ENCODE results near the gene CNBD2.
"Not testable (repeated sequence)": the region's sequence is repeated elsewhere in the genome, so short reads cannot be mapped to it uniquely, and the experiment has no call there.

CNBD2 gene

DNA sequence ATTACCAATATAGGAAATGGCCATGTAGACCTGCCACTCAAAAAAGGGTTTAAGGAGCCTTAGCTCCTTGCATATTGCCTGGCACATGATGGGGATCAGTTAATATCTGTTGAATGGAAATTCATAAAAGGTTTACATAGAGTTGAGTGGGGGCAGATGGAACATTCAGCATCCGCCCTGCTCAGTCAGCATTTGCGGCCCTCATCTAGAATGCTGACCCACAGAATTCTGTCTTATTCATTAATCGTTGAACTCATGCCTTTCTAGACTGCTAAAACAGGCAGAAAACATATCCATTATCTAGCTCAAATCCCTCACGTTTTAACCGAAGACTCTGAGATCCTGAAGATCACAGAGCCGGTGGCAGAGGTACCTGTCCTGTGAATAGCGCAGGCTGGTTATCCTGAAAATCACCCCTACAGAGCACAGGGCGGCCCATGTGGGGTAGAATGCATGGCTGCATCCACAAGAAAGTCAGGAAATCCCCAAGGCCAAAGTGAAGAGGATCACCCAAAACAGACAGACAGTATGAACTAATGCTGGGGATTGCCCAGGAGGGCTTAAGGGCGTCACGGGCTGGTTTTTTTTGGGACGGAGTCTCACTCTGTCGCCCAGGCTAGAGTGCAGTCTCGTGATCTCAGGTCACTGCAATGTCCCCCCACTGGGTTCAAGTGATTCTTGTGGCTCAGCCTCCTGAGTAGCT is 59.9 kb downstream of the CNBD2 start:
- DNase-seq: no peak

DNA sequence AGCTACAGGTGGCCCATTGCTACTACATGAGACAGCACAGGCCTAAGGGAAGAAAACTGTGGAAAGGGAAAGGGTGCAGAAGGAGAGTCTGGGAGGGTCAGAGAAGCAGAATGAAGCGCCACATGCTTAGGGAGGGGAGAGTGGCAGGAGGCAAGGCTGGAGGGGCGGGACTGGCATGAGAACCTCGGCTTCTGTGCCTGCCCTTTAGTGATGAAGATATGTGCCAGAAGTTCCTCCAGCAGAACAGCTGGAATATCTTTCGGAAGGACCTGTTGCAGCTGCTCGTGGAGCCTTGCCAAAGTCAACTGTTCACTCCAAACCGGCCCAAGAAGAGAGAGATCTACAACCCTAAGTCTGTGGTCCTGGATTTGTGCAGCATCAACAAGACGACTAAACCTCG is 61.8 kb downstream of the CNBD2 start:
- DNase-seq: no peak

DNA sequence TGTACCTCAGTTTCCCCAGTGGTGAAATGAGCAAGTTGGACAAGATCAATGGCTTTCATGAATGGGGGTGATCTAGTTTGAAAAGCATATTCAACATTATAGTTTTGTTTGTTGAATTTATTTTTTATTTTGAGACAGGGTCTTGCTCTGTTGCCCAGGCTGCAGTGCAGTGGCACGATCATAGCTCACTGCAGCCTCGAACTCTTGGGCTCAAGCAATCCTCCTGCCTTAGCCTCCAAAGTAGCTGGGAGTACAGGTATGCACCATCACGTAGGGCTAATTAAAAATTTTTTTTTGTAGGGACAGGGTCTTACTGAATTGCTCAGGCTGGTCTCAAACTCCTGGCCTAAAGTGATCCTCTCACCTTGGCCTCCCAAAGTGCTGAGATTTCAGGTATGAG is 63.4 kb downstream of the CNBD2 start:
- DNase-seq: no peak

DNA sequence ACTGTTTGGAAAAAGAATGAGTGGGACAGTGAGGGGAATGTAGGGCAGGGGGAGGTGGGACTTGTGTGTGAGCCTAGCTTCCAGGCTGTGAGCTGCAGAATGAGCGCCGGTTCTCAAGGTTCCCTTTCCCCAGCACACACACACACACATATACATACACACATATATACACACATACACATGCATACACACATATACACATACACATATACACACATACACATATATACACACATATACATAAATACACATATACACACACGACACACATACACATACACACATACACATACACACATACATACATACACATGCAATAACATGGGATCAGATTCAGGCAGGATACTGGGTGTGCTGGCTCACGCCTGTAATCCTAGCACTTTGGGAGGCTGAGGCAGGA is 66.5 kb downstream of the CNBD2 start:
- DNase-seq: no peak

DNA sequence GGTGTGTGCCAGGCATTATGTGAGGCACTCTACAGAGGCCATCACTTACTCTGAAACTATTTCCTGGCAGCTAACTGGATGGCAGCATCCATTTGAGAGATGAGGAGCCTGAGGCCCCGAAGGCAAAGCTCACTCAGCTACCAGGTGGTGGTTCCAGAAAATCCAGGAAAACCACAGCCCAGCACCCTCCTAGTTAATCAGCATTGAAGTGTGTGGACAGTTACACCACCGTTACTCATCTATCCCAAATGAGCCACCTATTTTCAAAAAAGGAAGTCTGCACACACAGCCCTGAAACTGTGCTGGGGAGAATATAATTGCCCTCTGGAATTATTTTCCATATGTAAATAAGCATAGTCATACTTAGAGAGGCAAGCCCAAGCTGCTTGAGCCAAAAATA is 67.4 kb downstream of the CNBD2 start:
- no peak for DNase-seq

DNA sequence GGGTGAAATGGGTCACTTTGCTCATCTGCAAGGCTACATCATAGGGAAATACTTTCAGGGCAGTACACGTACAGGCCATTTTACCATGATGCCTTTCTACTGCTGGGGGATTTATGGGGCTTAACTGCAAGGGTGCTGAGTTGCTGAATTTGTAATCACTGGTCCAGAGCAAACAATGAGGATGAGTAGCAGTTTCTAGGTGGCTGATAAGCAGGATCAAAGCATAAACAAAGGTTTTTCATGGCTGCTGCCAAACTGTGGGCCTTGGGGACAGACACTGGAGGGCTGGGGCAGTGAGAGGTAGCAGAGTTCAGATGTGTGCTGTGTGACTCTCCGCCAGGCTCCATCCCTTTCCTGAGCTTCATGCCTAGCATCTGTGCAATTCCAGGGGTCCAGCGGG is 68.3 kb downstream of the CNBD2 start:
- DNase-seq: no peak

DNA sequence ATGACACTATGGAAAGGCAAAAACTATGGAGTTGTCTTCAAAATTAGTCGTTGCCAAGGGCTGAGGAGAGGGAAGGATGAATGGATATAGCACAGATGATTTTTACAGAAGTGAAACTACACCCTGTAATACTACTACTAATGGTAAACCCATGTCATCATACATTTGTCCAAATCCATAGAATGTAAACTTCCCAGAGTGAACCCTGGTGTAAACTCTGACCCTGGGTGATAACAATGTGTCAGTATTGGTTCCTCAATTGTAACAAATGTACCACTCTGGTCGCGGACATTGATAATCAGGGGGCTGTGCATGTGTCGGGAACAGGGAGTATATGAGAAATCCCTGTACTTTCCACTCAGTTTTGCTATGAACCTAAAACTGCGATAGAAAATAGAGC is 72.2 kb downstream of the CNBD2 start:
- DNase-seq: no peak

DNA sequence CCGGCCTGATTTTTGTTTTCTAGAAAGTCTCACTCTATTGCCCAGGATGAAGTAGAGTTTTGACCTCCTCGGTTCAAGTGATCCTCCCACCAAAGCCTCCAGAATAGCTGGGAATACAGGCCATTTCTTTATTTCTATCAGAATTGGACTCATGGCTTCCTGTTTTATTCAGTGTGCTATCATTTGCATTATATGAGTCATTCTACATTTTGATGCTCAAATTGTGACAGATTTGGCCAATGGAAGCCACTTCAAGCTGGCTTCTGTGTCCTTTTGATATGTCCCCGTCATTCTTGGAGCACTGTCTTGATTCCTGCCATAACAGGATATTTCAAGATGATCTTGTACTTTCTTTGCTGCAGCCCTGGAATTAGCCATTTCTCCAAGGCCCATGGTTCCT is 75.1 kb downstream of the CNBD2 start:
- no peak for DNase-seq

DNA sequence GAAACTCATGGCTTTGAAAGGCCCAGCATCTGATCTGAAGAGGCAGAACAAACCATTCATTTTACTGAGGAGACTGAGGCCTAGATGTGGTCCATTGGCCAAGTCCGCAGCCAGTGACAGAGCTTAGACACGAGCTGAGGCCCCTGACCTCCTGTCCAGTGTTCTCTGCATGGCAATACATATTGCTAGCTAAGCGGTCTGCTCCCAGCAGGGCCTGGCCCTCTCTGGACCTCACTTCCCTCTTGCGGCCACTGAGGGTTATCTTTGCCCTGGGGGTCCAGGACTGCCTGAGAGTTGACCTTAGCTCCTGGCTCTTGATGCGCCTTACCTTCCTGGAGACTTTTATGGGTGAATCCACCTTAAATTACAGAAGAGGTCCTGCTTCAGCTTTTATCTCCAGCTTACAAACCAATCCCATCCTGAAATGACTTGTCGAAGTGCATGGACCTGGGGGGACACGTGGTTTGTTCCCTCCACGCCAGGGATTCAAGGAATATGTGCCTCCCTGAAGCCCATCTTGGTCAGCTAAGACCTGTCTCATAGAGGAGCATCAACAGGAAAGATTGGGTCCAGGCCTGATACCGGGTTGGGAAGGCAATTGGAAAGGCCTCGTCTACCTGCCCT is 75.6 kb downstream of the CNBD2 start:
- DNase-seq: no peak

DNA sequence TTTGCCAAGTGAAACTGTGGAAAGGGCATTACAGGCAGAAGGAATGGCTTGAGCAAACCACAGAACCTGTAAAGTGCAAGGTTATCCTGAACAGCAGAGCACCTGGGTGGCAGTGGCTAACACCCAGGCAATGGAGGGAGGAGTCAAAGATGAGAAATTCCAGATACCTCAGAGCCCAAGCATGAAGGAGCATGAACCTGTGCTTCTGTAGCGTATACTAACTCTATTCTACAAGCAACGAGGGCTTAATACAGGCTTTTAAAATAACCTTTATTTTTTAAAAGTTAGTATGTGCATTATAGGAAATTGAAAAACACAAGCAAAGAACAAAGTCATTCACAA is 77.0 kb downstream of the CNBD2 start:
- DNase-seq: no peak

DNA sequence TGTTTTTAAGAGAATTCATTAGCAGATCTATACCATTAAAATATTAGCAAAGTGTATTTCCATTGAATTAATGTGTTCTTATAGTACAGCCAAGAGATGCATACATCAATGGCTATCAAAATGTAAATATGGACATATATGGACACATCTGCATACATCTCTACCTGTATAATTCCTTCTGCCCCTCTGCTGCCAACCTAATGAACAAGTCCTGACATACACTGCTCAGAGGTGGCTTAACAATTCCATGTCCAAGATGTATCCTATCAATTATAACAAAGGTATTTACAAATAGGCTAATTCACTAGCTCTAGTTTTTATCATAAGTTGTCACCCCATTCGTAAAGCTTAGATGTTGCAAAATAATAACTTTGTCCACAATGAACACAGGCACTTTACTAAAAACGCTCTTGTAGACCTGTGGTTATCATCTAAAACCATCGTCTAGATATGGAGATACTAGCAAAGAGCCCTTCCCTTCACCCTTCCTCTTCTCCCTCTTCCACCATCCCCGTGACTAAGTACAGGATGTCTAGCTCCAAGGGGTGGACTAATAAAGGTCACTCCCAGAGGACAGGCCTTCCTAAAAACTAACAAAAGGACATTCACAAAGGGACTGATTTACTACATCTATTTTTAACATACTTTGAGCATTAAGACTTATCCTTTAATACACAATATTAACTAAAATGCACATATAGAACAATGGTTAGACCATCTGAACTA is 77.8 kb downstream of the CNBD2 start:
- not testable (repeated sequence) for DNase-seq

DNA sequence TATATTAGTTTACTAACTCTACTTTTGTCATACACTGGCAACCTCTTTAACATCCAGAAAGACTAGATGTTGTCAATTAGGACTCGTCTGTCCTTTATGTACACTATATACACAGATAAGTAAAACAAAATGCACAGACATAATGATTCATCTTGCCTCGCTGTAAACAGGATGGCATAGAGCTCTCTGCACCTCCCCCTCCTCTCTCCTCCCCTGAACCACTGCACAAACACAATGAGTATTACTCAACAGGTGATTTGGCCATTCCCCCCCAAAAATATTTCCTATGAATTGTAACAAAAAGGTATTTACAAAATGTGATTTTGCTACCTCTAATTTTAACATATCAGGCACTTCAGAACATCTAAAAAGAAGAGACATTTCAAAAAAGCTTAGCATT is 81.0 kb downstream of the CNBD2 start:
- not testable (repeated sequence) for DNase-seq

DNA sequence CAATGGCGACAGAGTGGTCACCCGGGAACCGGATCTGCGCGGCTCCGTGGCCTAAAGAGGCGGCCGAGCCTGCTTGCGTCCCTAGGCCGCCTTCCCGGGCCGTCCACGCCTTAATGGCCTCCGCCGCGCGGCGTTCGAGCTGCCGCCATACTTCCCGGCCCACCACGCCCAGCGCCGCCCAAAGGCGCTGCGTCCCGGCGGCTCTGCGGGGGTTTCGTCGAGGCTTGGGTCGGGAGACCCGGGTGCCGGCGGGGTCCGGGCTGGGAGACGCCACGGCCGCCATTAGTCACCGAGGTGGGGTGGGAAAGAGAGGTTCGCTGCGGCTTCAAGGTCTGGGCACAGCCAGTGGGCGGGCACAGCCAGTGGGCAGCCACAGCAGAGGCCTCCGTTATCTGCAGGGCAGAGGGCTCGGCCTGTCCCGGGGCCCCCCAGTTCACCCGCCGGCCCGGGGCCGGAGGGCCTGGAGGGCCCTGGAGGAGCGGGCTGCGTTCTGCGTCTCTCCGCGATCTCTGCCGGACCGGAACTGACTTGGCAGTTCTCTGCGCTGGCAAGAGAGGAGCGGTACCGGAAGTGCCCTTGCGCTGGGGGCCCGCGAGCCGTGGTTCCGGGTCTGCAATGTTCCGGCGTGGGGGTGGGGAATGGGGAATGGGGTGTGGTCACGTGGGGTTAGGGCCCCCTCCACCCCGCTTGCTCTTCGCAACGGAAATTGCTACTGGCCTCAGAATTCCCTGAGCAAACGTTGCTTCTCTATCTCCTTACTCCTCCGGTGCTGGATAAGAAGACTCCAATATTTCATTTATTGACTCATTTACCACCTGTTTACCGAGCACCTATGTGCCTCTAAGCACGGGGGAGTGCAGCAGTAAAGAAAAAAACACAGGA is 82.3 kb downstream of the CNBD2 start:
- peak; percentile 96 for DNase-seq

DNA sequence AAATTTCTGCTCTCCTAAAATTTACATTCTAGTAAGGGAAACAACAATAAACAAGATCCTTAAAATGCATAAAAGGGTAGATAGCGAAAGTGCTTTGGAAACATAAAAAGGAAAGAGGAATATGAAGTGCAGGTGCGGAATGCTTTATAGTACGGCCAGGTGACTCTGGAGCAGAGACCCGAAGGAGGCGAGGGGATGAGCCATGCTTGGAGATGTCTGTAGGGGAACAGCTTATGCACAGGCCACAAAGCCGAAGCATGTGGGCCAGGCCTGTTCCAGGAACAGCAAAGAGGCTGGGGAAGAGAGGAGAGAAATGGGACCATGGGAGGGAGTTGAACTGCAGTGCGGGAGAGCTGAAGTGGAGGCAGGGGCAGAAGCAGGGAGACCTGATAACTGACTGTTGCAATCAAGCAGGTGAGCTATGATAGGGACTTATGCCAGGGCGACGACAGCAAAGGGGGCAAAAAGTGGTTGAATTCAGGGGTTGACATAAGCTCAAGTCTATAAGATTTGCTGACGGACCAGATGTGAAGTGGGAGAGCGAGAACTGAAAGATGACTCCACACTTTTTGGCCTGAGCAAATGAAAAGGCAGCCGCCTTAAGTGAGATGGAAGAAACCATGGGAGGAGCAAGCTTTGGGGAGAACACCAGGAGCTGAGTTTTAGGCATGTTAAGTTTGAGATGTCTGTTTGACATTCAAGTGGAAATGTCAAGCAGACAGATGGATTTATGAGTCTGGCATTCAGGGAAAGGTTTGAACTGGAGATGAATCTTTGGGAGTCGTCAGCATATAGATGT is 83.1 kb downstream of the CNBD2 start:
- DNase-seq: no peak

DNA sequence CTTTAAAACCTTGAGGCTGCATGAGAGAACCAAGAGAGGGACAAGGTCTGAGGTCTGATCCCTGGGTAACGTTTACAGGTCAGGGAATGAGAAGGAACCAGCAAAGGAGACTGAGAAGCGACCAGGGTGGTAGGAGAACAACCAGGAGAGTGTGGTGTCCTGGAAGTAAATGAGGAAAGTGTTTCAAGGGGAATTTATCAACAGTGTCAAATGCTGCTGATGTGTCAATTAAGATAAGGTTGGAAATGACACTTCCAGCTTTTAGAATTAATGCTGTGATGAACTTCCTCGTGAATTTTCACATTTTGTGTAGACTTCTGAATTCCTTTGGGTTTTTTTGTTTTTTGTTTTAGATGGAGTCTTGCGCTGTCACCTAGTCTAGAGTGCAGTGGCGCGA is 83.7 kb downstream of the CNBD2 start:
- no peak for DNase-seq

DNA sequence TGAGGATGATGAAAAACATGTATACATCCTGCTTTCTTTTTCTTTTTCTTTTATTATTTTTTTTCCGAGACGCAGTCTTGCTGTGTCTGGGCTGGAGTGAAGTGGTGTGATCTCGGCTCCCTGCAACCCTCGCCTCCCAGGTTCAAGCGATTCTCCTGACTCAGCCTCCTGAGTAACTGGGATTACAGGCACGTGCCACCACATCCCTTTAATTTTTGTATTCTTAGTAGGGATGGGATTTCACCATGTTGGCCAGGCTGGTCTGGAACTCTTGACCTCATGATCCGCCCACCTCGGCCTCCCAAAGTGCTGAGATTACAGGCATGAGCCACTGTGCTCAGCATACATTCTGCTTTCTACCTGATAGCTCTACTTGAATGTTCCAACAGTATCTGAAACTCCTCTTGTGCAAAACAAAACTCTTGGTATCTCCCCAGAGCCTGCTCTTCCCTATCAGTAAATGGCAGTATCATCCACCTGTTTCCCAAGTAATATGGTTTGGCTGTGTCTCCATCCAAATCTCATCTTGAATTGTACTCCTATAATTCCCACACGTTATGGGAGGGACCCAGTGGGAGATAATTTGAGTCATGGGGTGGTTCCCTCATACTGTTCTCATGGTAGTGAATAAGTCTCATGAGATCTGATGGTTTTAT is 85.6 kb downstream of the CNBD2 start:
- DNase-seq: not testable (repeated sequence)

DNA sequence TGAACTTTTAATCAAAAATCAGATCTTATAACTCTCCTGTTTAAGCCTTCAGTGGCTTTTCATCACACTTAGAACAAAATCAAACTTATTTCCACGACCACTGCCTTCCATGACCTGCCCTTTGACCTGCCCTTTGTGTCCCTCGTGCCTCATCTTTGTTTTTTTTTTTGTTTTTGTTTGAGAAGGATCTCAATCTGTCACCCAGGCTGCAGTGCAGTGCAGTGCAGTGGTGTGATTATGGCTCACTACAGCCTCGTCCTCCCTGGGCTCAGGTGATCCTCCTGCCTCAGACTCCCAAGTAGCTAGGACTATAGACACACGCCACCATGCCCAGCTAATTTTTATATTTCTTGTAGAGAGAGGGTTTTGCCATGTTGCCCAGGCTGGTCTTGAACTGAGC is 86.8 kb downstream of the CNBD2 start:
- no peak for DNase-seq

DNA sequence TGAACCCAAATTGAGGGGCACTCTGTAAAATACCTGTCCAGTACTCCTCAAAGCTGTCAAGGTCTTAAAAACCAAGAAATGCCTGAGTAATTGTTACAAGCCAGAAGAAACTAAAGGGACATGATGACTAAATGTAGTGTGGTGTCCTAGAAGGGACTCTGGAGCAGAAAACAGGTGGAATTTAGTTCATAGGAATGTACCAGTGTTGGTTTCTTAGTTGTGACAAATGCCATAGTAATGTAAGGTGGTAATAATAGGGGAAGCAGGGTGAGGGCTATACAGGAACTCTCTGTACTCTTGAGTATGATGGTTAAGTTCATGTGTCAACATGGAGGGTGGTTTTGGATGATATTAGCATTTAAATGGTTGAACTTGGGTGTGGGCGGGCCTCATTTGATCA is 92.3 kb downstream of the CNBD2 start:
- no peak for DNase-seq

DNA sequence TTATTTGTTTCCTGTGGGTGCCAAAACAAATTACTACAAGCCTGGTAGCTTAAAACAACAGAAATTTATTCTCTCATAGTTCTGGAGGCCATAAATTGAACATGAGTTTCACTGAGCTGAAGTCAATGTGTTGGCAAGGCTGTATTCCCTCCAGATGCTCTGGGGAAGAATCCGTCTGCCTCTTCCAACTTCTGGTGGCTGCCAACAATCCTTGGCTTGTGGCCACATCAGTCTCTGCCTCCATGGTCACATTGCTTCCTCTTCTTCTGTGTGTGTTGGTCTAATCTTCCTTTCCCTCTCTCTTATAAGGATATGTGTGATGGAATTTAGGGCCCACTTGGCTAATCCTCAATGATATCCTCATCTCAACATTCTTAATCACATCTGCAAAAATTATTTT is 93.4 kb downstream of the CNBD2 start:
- no peak for DNase-seq

DNA sequence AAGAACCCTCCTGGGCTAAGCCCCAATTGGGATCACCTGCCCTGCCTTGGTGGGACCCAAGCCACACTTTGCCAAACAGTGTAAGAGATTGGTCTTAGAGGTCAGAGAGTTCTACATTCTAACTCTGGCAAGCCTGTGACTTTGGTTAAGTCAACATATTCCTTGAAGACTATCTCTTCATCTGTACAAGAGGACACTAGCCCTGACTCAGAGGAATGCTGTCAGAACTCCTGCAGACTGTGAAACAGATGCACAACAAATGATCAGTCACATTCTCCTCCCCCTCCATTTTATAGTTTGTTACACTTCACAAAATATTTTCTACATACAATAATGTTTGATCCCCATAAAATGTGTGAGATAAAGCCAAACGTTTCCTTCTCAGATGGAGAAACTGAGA is 94.4 kb downstream of the CNBD2 start:
- DNase-seq: no peak

DNA sequence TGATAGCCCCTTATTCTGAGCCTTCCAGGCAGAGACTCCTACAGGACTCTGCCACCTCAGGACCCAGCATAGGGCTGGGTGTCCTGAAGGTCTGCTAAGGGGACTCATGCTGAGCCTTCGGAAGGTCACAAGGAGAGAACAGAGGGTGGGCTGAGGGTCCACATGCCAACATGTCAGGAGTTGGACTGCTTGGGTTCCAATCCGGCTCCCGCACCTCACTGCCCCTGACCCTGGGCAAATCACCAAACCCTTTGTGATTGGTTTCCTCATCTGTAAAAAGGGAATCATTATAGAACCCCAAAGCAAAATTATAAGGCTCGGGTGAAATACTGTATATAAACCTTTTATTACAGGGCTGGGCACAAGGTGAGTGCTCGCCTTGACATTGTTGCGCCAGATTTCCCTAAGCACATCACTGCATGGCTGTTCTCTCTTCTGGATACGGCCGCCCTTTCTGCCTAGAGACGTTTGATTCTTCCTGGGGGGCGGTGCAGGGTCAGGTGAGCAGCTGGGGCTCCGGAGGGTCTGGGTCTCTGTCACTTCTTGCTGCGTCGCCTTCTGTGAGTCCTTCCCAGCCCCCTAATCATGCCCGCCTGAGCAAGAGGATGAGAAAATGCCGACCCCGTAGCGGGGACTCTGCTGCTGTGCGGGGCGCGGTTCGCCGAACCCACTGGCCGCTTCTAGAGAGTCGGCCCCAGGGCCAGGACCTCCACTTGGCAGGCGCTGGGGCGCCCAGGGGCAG is 95.7 kb downstream of the CNBD2 start:
- DNase-seq: no peak
